Keratinocyte (primary cell): ENCODE measurements around the gene PATE4. TPM values are rescaled to one million over a fixed set of nuclear protein-coding genes. Genes with fewer than 3 reads are reported as not detected.

Experiments
- DNase-seq: peaks from one replicate; pipeline ENCODE4 v3.0.0-alpha.2; 2011; ENCODE audit warnings: low read depth, missing footprints, low spot score
- FAIRE-seq: peaks from 2 replicates; lab custom pipeline; 2011; peaks lifted over from hg19 to GRCh38; lab: Jason Lieb, UNC
- H2AFZ ChIP-seq: 2 replicates; pipeline ENCODE4 v1.6.0; 2012; ENCODE audit warnings: low read length, control low read depth, inconsistent platforms; ENCODE audit not compliant: control insufficient read depth
- H3K27ac ChIP-seq: 2 replicates; pipeline ENCODE4 v1.5.1; 2011; ENCODE audit warnings: low read length; ENCODE audit not compliant: control insufficient read depth, insufficient read depth
- H3K27me3 ChIP-seq: 3 replicates; pipeline ENCODE4 v1.6.0; 2011; ENCODE audit warnings: low read length; ENCODE audit not compliant: control insufficient read depth, insufficient read depth; ENCODE audit errors: extremely low read depth
- H3K36me3 ChIP-seq, 2 experiments: 2 replicates in 1 of 2; 3 replicates in 1 of 2; pipeline ENCODE4 v1.5.1; 2011; ENCODE audit warnings: low read length in 2 of 2, mild to moderate bottlenecking in 1 of 2; ENCODE audit not compliant: control insufficient read depth in 2 of 2, insufficient read depth in 2 of 2; ENCODE audit errors: extremely low read depth in 1 of 2
- H3K4me1 ChIP-seq: 3 replicates; pipeline ENCODE4 v1.5.1; 2011; ENCODE audit warnings: low read length; ENCODE audit not compliant: control insufficient read depth, insufficient read depth; ENCODE audit errors: extremely low read depth
- H3K4me2 ChIP-seq: 3 replicates; pipeline ENCODE4 v1.6.0; 2011; ENCODE audit warnings: low read depth, low read length; ENCODE audit not compliant: control insufficient read depth, insufficient read depth; ENCODE audit errors: extremely low read depth
- H3K4me3 ChIP-seq, 3 experiments: fragments of 200-600 bp in 1 of 3; sonication (generic) in 1 of 3; 2 replicates in 2 of 3; 3 replicates in 1 of 3; pipeline ENCODE4 v1.5.1; 2011 to 2016; ENCODE audit warnings: low read length in 3 of 3, mild to moderate bottlenecking in 3 of 3, control low read depth in 2 of 3, inconsistent platforms in 1 of 3, low read depth in 1 of 3, mixed read lengths in 1 of 3, mixed run types in 1 of 3, moderate library complexity in 1 of 3; ENCODE audit not compliant: control insufficient read depth in 2 of 3, insufficient read depth in 2 of 3; ENCODE audit errors: extremely low read depth in 1 of 3
- H3K79me2 ChIP-seq: 2 replicates; pipeline ENCODE4 v1.6.0; 2012; ENCODE audit warnings: low read length; ENCODE audit not compliant: control insufficient read depth, insufficient read depth
- H3K9ac ChIP-seq: 3 replicates; pipeline ENCODE4 v1.6.0; 2011; ENCODE audit warnings: low read length; ENCODE audit not compliant: control insufficient read depth, insufficient read depth; ENCODE audit errors: extremely low read depth
- H3K9me1 ChIP-seq: 3 replicates; pipeline ENCODE4 v1.6.0; 2011; ENCODE audit warnings: low read length; ENCODE audit not compliant: control insufficient read depth, insufficient read depth; ENCODE audit errors: extremely low read depth
- H3K9me3 ChIP-seq: 2 replicates; pipeline ENCODE4 v1.5.1; 2012; ENCODE audit warnings: low read depth, low read length; ENCODE audit not compliant: control insufficient read depth
- H4K20me1 ChIP-seq: 3 replicates; pipeline ENCODE4 v1.6.0; 2011; ENCODE audit warnings: low read length; ENCODE audit not compliant: control insufficient read depth, insufficient read depth; ENCODE audit errors: extremely low read depth
- CTCF ChIP-seq, 3 experiments: IDR thresholded peaks in 1 of 3; conservative IDR thresholded peaks in 1 of 3; optimal IDR thresholded peaks in 1 of 3; 2 replicates in 2 of 3; 3 replicates in 1 of 3; pipeline versions ENCODE3 to v1.5.1; 2011; ENCODE audit warnings: low read length in 3 of 3, mild to moderate bottlenecking in 3 of 3, moderate library complexity in 2 of 3, control low read depth in 1 of 3, inconsistent platforms in 1 of 3; ENCODE audit not compliant: insufficient read depth in 2 of 3; ENCODE audit errors: extremely low read depth in 1 of 3
- EZH2 ChIP-seq: IDR thresholded peaks from one replicate; pipeline ENCODE4 v1.6.1; 2012; ENCODE audit warnings: inconsistent platforms, mild to moderate bottlenecking, low read length, moderate library complexity
- dilution Hi-C: fragments of 300-500 bp; cut with MboI; formaldehyde crosslinking; loops from one replicate; pipeline ENCODE4 v1.7.0; 2020; ENCODE audit warnings: low sequenced_read_pairs; ENCODE audit not compliant: extremely low pct_ligation_motif_present
- polyA plus RNA-seq, 5 experiments: library from polyadenylated mRNA; depleted of rRNA in 3 of 5; stranded (reverse) in 3 of 5; stranded (forward) in 1 of 5; unstranded in 1 of 5; fragments of >200 nt; gene quantifications; 1 replicate in 1 of 5; 2 replicates in 3 of 5; 3 replicates in 1 of 5; pipeline versions ENCODE4 v1.2.1 to v1.2.3, GENCODE V29; 2011 to 2012; ENCODE audit warnings: missing spikeins in 2 of 5, low read depth in 1 of 5, low replicate concordance in 1 of 5

The PATE4 gene
- polyA plus RNA-seq, 1 donor (not counting 4 experiments of a cell fraction or from before 2014, with no cell fraction given), result not detected

DNA sequence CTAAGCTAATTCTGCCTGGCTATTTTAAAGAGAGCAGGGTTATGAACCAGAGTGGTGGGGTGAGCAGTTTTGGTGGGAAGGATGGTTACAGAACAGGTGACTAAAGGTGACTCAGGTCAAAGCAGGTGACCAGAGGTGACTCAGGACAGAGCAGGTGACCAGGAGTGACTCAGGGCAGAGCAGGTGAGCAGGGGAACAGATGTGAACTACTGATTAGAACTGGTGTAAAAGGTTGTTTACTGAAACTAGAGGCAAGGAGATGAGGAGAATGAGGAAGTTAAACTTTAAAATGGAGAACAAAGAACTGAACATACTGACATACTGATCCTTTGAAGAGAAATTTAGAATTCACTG lies 39.0 kb downstream of the PATE4 start:
- TF ChIP-seq EZH2 (no peak), CTCF (optimal IDR thresholded peaks at IDR 0.05 in 1 of 3, IDR thresholded peaks at IDR 0.05 in 1 of 3, conservative IDR thresholded peaks at IDR 0.05 in 1 of 3; ENCODE audit: extremely low read depth in 1 of 3, insufficient read depth in 2 of 3, low read length in 3 of 3) (no peak)
- Histone ChIP-seq H3K4me2 (no peak overlapping the region), H3K4me3 (no peak overlapping the region), H3K36me3 (no peaks in the 10 kb centered on the region), H3K4me1 (no peaks in the 10 kb centered on the region), H3K27ac (no peak overlapping the region), H3K27me3 (no peaks in the 10 kb centered on the region), H4K20me1 (no peaks in the 10 kb centered on the region), H3K9ac (no peak overlapping the region), H2AFZ (no peak overlapping the region), H3K9me1 (no peaks in the 10 kb centered on the region), H3K79me2 (no peaks in the 10 kb centered on the region), H3K9me3 (no peaks in the 10 kb centered on the region)
- DNase-seq (no peak), FAIRE-seq (no peak)
- dilution Hi-C loops, result no loop called here

DNA sequence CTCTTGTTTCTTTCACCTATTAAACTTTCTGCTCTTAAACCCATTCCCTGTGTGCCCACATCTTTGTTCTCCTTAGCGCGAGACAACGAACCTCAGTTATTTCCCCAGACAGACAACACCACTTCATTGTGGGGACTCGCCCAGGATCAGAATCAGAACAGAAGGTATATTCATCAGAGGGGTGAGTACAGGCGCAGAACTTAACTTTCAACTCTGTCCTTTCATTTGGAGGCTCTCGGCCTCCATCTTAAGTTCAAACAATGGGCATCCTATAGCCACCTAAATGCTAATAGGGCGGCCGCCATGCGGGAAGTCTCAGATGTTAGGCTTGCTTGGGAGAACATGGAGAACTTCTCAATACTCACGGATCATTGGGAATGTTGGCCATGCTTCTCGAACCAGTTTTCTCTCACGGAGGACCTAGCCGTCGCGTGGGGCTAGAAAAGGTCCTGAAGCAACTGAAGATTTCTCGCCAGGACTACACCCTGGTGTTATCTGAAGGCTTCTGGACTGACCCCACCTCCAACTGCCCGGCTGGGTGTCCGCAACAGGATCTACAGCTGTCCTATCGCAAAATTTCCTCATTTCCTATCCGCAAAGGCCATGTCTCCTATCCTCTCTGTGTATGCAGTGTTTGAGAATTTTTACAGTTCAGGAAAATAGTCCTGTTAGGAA lies 40.9 kb downstream of the PATE4 start:
- H3K27me3 ChIP-seq, result no peaks in the 10 kb centered on the region
- H3K36me3 ChIP-seq, result no peaks in the 10 kb centered on the region
- no peak overlapping the region for H3K27ac ChIP-seq
- H3K9me1 ChIP-seq, result no peaks in the 10 kb centered on the region
- no peaks in the 10 kb centered on the region for H3K9me3 ChIP-seq
- no peaks in the 10 kb centered on the region for H4K20me1 ChIP-seq
- no peak overlapping the region for H3K4me2 ChIP-seq
- H3K9ac ChIP-seq, result no peak overlapping the region
- TF ChIP-seq EZH2 (no peak), CTCF (optimal IDR thresholded peaks at IDR 0.05 in 1 of 3, IDR thresholded peaks at IDR 0.05 in 1 of 3, conservative IDR thresholded peaks at IDR 0.05 in 1 of 3; ENCODE audit: extremely low read depth in 1 of 3, insufficient read depth in 2 of 3, low read length in 3 of 3) (no peak)
- no peak overlapping the region for H2AFZ ChIP-seq
- H3K79me2 ChIP-seq, result no peaks in the 10 kb centered on the region
- H3K4me3 ChIP-seq, result no peak overlapping the region
- DNase-seq (no peak), FAIRE-seq (peak; percentile 32)
- no peaks in the 10 kb centered on the region for H3K4me1 ChIP-seq
- dilution Hi-C loops, result no loop called here
